IMR-90 (cell line): ENCODE data around the gene TCF7L1. TPM values are rescaled to one million over a fixed set of nuclear protein-coding genes. Genes with fewer than 3 reads are reported as not detected.

Experiments
- ATAC-seq: fragments of 200-7000 bp; cut with Tn5 transposase; 2 replicates; pipeline ENCODE4 v1.9.1; 2020; ENCODE audit warnings: low read depth, mild to moderate bottlenecking, moderate library complexity
- BruUV-seq: library from RNA; stranded (reverse); fragments of 400-500 nt; replicated peaks from 2 replicates; lab custom pipeline; 2021; lab: Mats Ljungman, UMichigan
- CTCF ChIA-PET: fragments of 300-600 bp; formaldehyde crosslinking; extraction: SDS; loops from one replicate; lab custom pipeline; 2021; ENCODE audit warnings: antibody characterized with exemption; lab: Yijun Ruan, JAX
- POLR2A ChIA-PET: fragments of 300-600 bp; sonication (Branson Sonifier 250); formaldehyde crosslinking; loops from one replicate; lab custom pipeline; 2022; ENCODE audit warnings: antibody characterized with exemption; ENCODE audit not compliant: unreplicated experiment; lab: Charles Lee
- DNase-seq: peaks from one replicate; pipeline ENCODE4 v3.0.0; 2013
- H2AFZ ChIP-seq: replicated peaks from 2 replicates; pipeline ENCODE3; 2013; ENCODE audit warnings: low read length, mild to moderate bottlenecking; ENCODE audit not compliant: poor library complexity
- H2AK5ac ChIP-seq: 2 replicates; pipeline ENCODE4 v1.6.1; 2013; ENCODE audit warnings: low read depth, low read length, inconsistent platforms
- H2AK9ac ChIP-seq: replicated peaks from 2 replicates; pipeline ENCODE3; 2013; ENCODE audit warnings: mild to moderate bottlenecking, low read depth, low read length, moderate library complexity; ENCODE audit not compliant: poor library complexity
- H2BK120ac ChIP-seq: 2 replicates; pipeline ENCODE4 v1.6.1; 2013; ENCODE audit warnings: low read depth, low read length, inconsistent platforms
- H2BK15ac ChIP-seq: 3 replicates; pipeline ENCODE4 v1.6.1; 2013; ENCODE audit warnings: low read depth, low read length, inconsistent platforms
- H2BK20ac ChIP-seq: 2 replicates; pipeline ENCODE4 v1.6.1; 2013; ENCODE audit warnings: low read depth, mild to moderate bottlenecking, inconsistent platforms, low read length, moderate library complexity
- H2BK5ac ChIP-seq: 2 replicates; pipeline ENCODE4 v1.6.1; 2013; ENCODE audit warnings: mild to moderate bottlenecking, low read depth, low read length, inconsistent platforms; ENCODE audit not compliant: poor library complexity, severe bottlenecking
- H3K14ac ChIP-seq: replicated peaks from 2 replicates; pipeline ENCODE4 v1.6.1; 2013; ENCODE audit warnings: low read depth, low read length, inconsistent platforms
- H3K18ac ChIP-seq: 2 replicates; pipeline ENCODE4 v1.6.1; 2013; ENCODE audit warnings: low read depth, low read length, control low read depth
- H3K23ac ChIP-seq: 2 replicates; pipeline ENCODE4 v1.6.1; 2013; ENCODE audit warnings: low read depth, low read length, inconsistent platforms
- H3K27ac ChIP-seq: 2 replicates; pipeline ENCODE4 v1.5.1; 2013; ENCODE audit warnings: mild to moderate bottlenecking, control low read depth, low read length; ENCODE audit not compliant: insufficient read depth
- H3K27me3 ChIP-seq: 2 replicates; pipeline ENCODE4 v1.6.1; 2013; ENCODE audit warnings: low read length; ENCODE audit not compliant: control insufficient read depth, insufficient read depth
- H3K36me3 ChIP-seq: 2 replicates; pipeline ENCODE4 v1.6.1; 2013; ENCODE audit warnings: low read length, mixed read lengths; ENCODE audit not compliant: control insufficient read depth, insufficient read depth
- H3K4ac ChIP-seq: 2 replicates; pipeline ENCODE4 v1.6.1; 2013; ENCODE audit warnings: low read depth, low read length, inconsistent platforms
- H3K4me1 ChIP-seq: 2 replicates; pipeline ENCODE4 v1.6.1; 2013; ENCODE audit warnings: low read length, mixed read lengths; ENCODE audit not compliant: control insufficient read depth, insufficient read depth
- H3K4me2 ChIP-seq: 2 replicates; pipeline ENCODE4 v1.6.1; 2013; ENCODE audit warnings: low read depth, mild to moderate bottlenecking, control low read depth, low read length, moderate library complexity
- H3K4me3 ChIP-seq: 2 replicates; pipeline ENCODE4 v1.5.1; 2013; ENCODE audit warnings: low read depth, mild to moderate bottlenecking, control low read depth, low read length, moderate library complexity; ENCODE audit not compliant: insufficient read depth
- H3K56ac ChIP-seq: 2 replicates; pipeline ENCODE4 v1.6.1; 2013; ENCODE audit warnings: low read length, inconsistent platforms; ENCODE audit not compliant: insufficient read depth; ENCODE audit errors: extremely low read depth
- H3K79me1 ChIP-seq, 2 experiments: 2 replicates each; pipeline ENCODE4 v1.6.1; 2013; ENCODE audit warnings: low read length in 2 of 2, inconsistent platforms in 1 of 2, low read depth in 1 of 2
- H3K9ac ChIP-seq: 2 replicates; pipeline ENCODE4 v1.6.1; 2013; ENCODE audit warnings: low read depth, low read length, control low read depth
- H3K9me1 ChIP-seq: 2 replicates; pipeline ENCODE4 v1.6.1; 2013; ENCODE audit warnings: low read length, inconsistent platforms; ENCODE audit not compliant: insufficient read depth
- H3K9me3 ChIP-seq: 2 replicates; pipeline ENCODE4 v1.6.1; 2013; ENCODE audit warnings: low read length; ENCODE audit not compliant: control insufficient read depth, insufficient read depth
- H4K20me1 ChIP-seq: 2 replicates; pipeline ENCODE4 v1.6.1; 2013; ENCODE audit warnings: low read length, inconsistent platforms; ENCODE audit not compliant: insufficient read depth
- H4K5ac ChIP-seq: 2 replicates; pipeline ENCODE4 v1.6.1; 2013; ENCODE audit warnings: mild to moderate bottlenecking, low read depth, low read length, control low read depth
- H4K8ac ChIP-seq, 2 experiments: 2 replicates each; pipeline ENCODE4 v1.6.1; 2013; ENCODE audit warnings: low read depth in 2 of 2, low read length in 2 of 2, control low read depth in 1 of 2, inconsistent platforms in 1 of 2
- H4K91ac ChIP-seq: 2 replicates; pipeline ENCODE4 v1.6.1; 2013; ENCODE audit warnings: low read depth, low read length, inconsistent platforms; ENCODE audit not compliant: insufficient read depth
- CEBPB ChIP-seq: IDR thresholded peaks from 2 replicates; pipeline ENCODE4 v1.6.1; 2012; ENCODE audit warnings: low read depth, low read length, improper control_type of control experiment
- MAFK ChIP-seq: IDR thresholded peaks from 2 replicates; pipeline ENCODE4 v1.6.1; 2012; ENCODE audit warnings: low read depth, low read length, improper control_type of control experiment
- MAZ ChIP-seq: IDR thresholded peaks from 2 replicates; pipeline ENCODE4 v1.6.1; 2012; ENCODE audit warnings: low read depth, mild to moderate bottlenecking, low read length, improper control_type of control experiment, moderate library complexity, borderline replicate concordance
- MXI1 ChIP-seq: IDR thresholded peaks from 2 replicates; pipeline ENCODE4 v1.6.1; 2012; ENCODE audit warnings: low read depth, mild to moderate bottlenecking, low read length, moderate library complexity, borderline replicate concordance
- NFE2L2 ChIP-seq: fragments of 150-350 bp; IDR thresholded peaks from 2 replicates; pipeline ENCODE4 v1.6.1; 2016; ENCODE audit warnings: low read depth, mild to moderate bottlenecking, low read length
- POLR2A ChIP-seq: IDR thresholded peaks from 2 replicates; pipeline ENCODE4 v1.6.1; 2012; ENCODE audit warnings: mild to moderate bottlenecking, low read depth, low read length
- RCOR1 ChIP-seq: IDR thresholded peaks from 2 replicates; pipeline ENCODE4 v1.6.1; 2012; ENCODE audit warnings: mild to moderate bottlenecking, low read length, improper control_type of control experiment; ENCODE audit not compliant: insufficient replicate concordance
- RFX5 ChIP-seq: IDR thresholded peaks from 2 replicates; pipeline ENCODE4 v1.8.0; 2012; ENCODE audit warnings: low read depth, mild to moderate bottlenecking, low read length, moderate library complexity
- SMC3 ChIP-seq: fragments of 150-350 bp; IDR thresholded peaks from 2 replicates; pipeline ENCODE4 v1.6.1; 2016; ENCODE audit warnings: low read depth, mild to moderate bottlenecking, antibody characterized with exemption, low read length, moderate library complexity
- USF2 ChIP-seq: fragments of 150-350 bp; IDR thresholded peaks from 2 replicates; pipeline ENCODE4 v1.6.1; 2017; ENCODE audit warnings: mild to moderate bottlenecking, antibody characterized with exemption, low read length, low read depth
- WGBS, 2 experiments: methylation state at CpG; one replicate each; pipeline versions ENCODE4 v1.1.5 to v1.1.7; 2013; ENCODE audit warnings: missing lambda C conversion rate in 2 of 2; ENCODE audit not compliant: insufficient read length in 1 of 2; ENCODE audit errors: extremely low coverage in 2 of 2; 5-methylcytosine and 5-hydroxymethylcytosine counted together
- dilution Hi-C: fragments of 300-500 bp; cut with HindIII; formaldehyde crosslinking; loops from one replicate; pipeline ENCODE4 v1.14.3; 2018; ENCODE audit warnings: low sequenced_read_pairs; ENCODE audit not compliant: unreplicated experiment
- in situ Hi-C: fragments of 300-500 bp; cut with MboI; formaldehyde crosslinking; loops from 3 replicates; pipeline ENCODE4 v1.14.3; 2019; ENCODE audit warnings: low sequenced_read_pairs, inconsistent platforms, mixed read lengths
- intact Hi-C: fragments of 100-400 bp; cut with micrococcal nuclease; formaldehyde crosslinking; loops from 2 replicates; pipeline ENCODE4 v1.10.0; 2022
- polyA plus RNA-seq, 3 experiments: library from polyadenylated mRNA; depleted of rRNA; stranded (reverse); fragments of >200 nt; gene quantifications; 2 replicates each; pipeline ENCODE4 v1.2.3, GENCODE V29; 2012; ENCODE audit warnings: low replicate concordance in 1 of 3
- total RNA-seq: library from RNA; depleted of rRNA; stranded (reverse); fragments of >200 nt; gene quantifications from 2 replicates; pipeline ENCODE4 v1.2.3, GENCODE V29; 2012
- TF ChIP-seq, protein P1 (sequence below): conservative IDR thresholded peaks from 2 replicates; pipeline ENCODE4 v1.5.1; 2012; ENCODE audit warnings: mild to moderate bottlenecking, low read depth, low read length, improper control_type of control experiment
- TF ChIP-seq, protein P2 (sequence below): fragments of 150-350 bp; IDR thresholded peaks from 2 replicates; pipeline ENCODE4 v1.6.1; 2016; ENCODE audit warnings: low read depth, mild to moderate bottlenecking, low read length, moderate library complexity, borderline replicate concordance

TCF7L1 gene
- total and polyA plus RNA-seq, 2 of the 4 experiments (the other 2 are of a cell fraction) = 0.72 to 11.1 TPM

GRCh38 chr2:85178980-85179411 is 45.8 kb downstream of the TCF7L1 start:
- Histone ChIP-seq H3K27ac (no peak overlapping the region), H3K4me2 (no peak overlapping the region), H3K9me1 (peaks cover 45% of the 10 kb centered on the region), H3K9ac (no peak overlapping the region), H2BK120ac (no peak overlapping the region), H3K36me3 (no peaks in the 10 kb centered on the region), H3K27me3 (no peaks in the 10 kb centered on the region), H3K18ac (no peak overlapping the region), H2AK9ac (no peak overlapping the region), H3K14ac (no peak overlapping the region), H2BK20ac (no peak overlapping the region), H4K8ac (no peak overlapping the region), H3K4ac (no peak overlapping the region), H3K56ac (no peak overlapping the region), H3K9me3 (0 out of 2 replicates have a peak, but pooled peaks cover 2% of the 10 kb centered on the region), H4K20me1 (peaks cover 94% of the 10 kb centered on the region), H4K91ac (no peak overlapping the region), H2BK15ac (no peak overlapping the region), H2BK5ac (no peak overlapping the region), H4K5ac (no peak overlapping the region), H3K4me1 (peaks cover 33% of the 10 kb centered on the region), H2AFZ (no peak overlapping the region), H3K4me3 (no peak overlapping the region), H3K23ac (no peak overlapping the region), H3K79me1 (peaks cover 59 to 96% of the 10 kb centered on the region in 2 experiments), H2AK5ac (no peak overlapping the region)
- TF ChIP-seq SMC3 (no peak), MAFK (no peak), MAZ (no peak), CEBPB (no peak), USF2 (no peak), RCOR1 (no peak), NFE2L2 (no peak), MXI1 (no peak), POLR2A (no peak), RFX5 (no peak)
- TF ChIP-seq, protein P1, sequence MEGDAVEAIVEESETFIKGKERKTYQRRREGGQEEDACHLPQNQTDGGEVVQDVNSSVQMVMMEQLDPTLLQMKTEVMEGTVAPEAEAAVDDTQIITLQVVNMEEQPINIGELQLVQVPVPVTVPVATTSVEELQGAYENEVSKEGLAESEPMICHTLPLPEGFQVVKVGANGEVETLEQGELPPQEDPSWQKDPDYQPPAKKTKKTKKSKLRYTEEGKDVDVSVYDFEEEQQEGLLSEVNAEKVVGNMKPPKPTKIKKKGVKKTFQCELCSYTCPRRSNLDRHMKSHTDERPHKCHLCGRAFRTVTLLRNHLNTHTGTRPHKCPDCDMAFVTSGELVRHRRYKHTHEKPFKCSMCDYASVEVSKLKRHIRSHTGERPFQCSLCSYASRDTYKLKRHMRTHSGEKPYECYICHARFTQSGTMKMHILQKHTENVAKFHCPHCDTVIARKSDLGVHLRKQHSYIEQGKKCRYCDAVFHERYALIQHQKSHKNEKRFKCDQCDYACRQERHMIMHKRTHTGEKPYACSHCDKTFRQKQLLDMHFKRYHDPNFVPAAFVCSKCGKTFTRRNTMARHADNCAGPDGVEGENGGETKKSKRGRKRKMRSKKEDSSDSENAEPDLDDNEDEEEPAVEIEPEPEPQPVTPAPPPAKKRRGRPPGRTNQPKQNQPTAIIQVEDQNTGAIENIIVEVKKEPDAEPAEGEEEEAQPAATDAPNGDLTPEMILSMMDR = no peak
- TF ChIP-seq, protein P2, sequence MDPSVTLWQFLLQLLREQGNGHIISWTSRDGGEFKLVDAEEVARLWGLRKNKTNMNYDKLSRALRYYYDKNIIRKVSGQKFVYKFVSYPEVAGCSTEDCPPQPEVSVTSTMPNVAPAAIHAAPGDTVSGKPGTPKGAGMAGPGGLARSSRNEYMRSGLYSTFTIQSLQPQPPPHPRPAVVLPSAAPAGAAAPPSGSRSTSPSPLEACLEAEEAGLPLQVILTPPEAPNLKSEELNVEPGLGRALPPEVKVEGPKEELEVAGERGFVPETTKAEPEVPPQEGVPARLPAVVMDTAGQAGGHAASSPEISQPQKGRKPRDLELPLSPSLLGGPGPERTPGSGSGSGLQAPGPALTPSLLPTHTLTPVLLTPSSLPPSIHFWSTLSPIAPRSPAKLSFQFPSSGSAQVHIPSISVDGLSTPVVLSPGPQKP = no peak
- 100% methylated on average over 1 of the region's 5 CpGs; no CpG with 5 or more reads in 1 of the 2 experiments for WGBS, 2 experiments
- ChIA-PET POLR2A (no interaction called here), CTCF (no interaction called here)
- BruUV-seq = no TSS peak
- in situ Hi-C loops (no loop called here), intact Hi-C loops (no loop called here), dilution Hi-C loops (no loop called here)
- DNase-seq (no peak), ATAC-seq (no peak)
